Endothelial cell of umbilical vein (primary cell): ENCODE results near the gene SLC30A4. TPM values are rescaled to one million over a fixed set of nuclear protein-coding genes. Genes with fewer than 3 reads are reported as not detected.

ENCODE experiments used
- BruUV-seq: library from RNA; stranded (reverse); fragments of 400-500 nt; replicated peaks from 2 replicates; lab custom pipeline; 2021; lab: Mats Ljungman, UMichigan
- CTCF ChIA-PET: fragments of 300-600, 350-600 bp; sonication (Branson Sonifier 250); formaldehyde crosslinking; loops from one replicate; lab custom pipeline; 2021; ENCODE audit warnings: antibody characterized with exemption, inconsistent platforms; lab: Charles Lee
- POLR2A ChIA-PET: fragments of 300-600, 350-600 bp; sonication (Branson Sonifier 250); formaldehyde crosslinking; loops from one replicate; lab custom pipeline; 2021; ENCODE audit warnings: antibody characterized with exemption, inconsistent platforms; lab: Charles Lee
- DNase-seq: peaks from one replicate; pipeline ENCODE4 v3.0.0-alpha.2; 2011; ENCODE audit warnings: low read depth, low spot score
- FAIRE-seq: peaks from 2 replicates; lab custom pipeline; 2011; peaks lifted over from hg19 to GRCh38; lab: Jason Lieb, UNC
- H2AFZ ChIP-seq: 2 replicates; pipeline ENCODE4 v1.6.0; 2012; ENCODE audit warnings: low read depth, low read length, control low read depth, inconsistent platforms
- H3K27ac ChIP-seq: 2 replicates; pipeline ENCODE4 v1.5.1; 2011; ENCODE audit warnings: low read depth, mild to moderate bottlenecking, control low read depth, low read length, moderate library complexity; ENCODE audit not compliant: insufficient read depth
- H3K27me3 ChIP-seq, 2 experiments: 2 replicates each; pipeline versions ENCODE4 v1.6.0 to v1.6.1; 2011; ENCODE audit warnings: low read length in 2 of 2, mixed read lengths in 1 of 2; ENCODE audit not compliant: control insufficient read depth in 2 of 2, insufficient read depth in 2 of 2
- H3K36me3 ChIP-seq, 2 experiments: 2 replicates in 1 of 2; 3 replicates in 1 of 2; pipeline ENCODE4 v1.5.1; 2011; ENCODE audit warnings: low read length in 2 of 2, mild to moderate bottlenecking in 1 of 2, moderate library complexity in 1 of 2; ENCODE audit not compliant: control insufficient read depth in 2 of 2, insufficient read depth in 2 of 2; ENCODE audit errors: extremely low read depth in 1 of 2
- H3K4me1 ChIP-seq: 3 replicates; pipeline ENCODE4 v1.5.1; 2011; ENCODE audit warnings: mild to moderate bottlenecking, low read length; ENCODE audit not compliant: control insufficient read depth, insufficient read depth; ENCODE audit errors: extremely low read depth
- H3K4me2 ChIP-seq: 2 replicates; pipeline ENCODE4 v1.6.1; 2011; ENCODE audit warnings: low read length, control low read depth, mixed read lengths; ENCODE audit not compliant: insufficient read depth
- H3K4me3 ChIP-seq, 3 experiments: fragments of 200-600 bp in 1 of 3; sonication (generic), shearing (Covaris generic) in 1 of 3; replicated peaks in 1 of 3; 2 replicates each; pipeline ENCODE4 v1.5.1; 2011 to 2016; ENCODE audit warnings: control low read depth in 3 of 3, low read length in 3 of 3, mild to moderate bottlenecking in 2 of 3, inconsistent platforms in 1 of 3, low read depth in 1 of 3, moderate library complexity in 1 of 3; ENCODE audit not compliant: insufficient read depth in 1 of 3
- H3K79me2 ChIP-seq: 2 replicates; pipeline ENCODE4 v1.6.0; 2012; ENCODE audit warnings: low read length, inconsistent platforms; ENCODE audit not compliant: control insufficient read depth, insufficient read depth
- H3K9ac ChIP-seq: replicated peaks from 2 replicates; pipeline ENCODE3; 2011; ENCODE audit warnings: low read length, control low read depth; ENCODE audit not compliant: insufficient read depth; ENCODE audit errors: extremely low read depth
- H3K9me1 ChIP-seq: replicated peaks from 3 replicates; pipeline ENCODE4 v1.6.0; 2011; ENCODE audit warnings: mild to moderate bottlenecking, low read length; ENCODE audit not compliant: control insufficient read depth, insufficient read depth; ENCODE audit errors: extremely low read depth
- H3K9me3 ChIP-seq: replicated peaks from 2 replicates; pipeline ENCODE4 v1.5.1; 2012; ENCODE audit warnings: low read length, inconsistent platforms; ENCODE audit not compliant: control insufficient read depth, insufficient read depth
- H4K20me1 ChIP-seq: replicated peaks from 2 replicates; pipeline ENCODE3; 2011; ENCODE audit warnings: mild to moderate bottlenecking, low read length; ENCODE audit not compliant: control insufficient read depth, insufficient read depth; ENCODE audit errors: extremely low read depth
- CTCF ChIP-seq, 2 donors: IDR thresholded peaks; 1 replicate in 1 of 2; 2 replicates in 1 of 2; pipeline ENCODE4 v1.5.1; 2011; ENCODE audit warnings: low read length in 2 of 2, mild to moderate bottlenecking in 2 of 2, moderate library complexity in 2 of 2, control low read depth in 1 of 2, inconsistent platforms in 1 of 2, low read depth in 1 of 2; ENCODE audit not compliant: insufficient read depth in 1 of 2; ENCODE audit errors: extremely low read depth in 1 of 2
- EZH2 ChIP-seq: IDR thresholded peaks from 2 replicates; pipeline ENCODE4 v1.6.1; 2012; ENCODE audit warnings: borderline replicate concordance, low read depth, mild to moderate bottlenecking, moderate library complexity, low read length, inconsistent platforms; ENCODE audit not compliant: severe bottlenecking
- FOS ChIP-seq: IDR thresholded peaks from 2 replicates; pipeline ENCODE4 v1.6.1; 2011; ENCODE audit warnings: mild to moderate bottlenecking, low read length, moderate library complexity, borderline replicate concordance; ENCODE audit not compliant: insufficient read depth
- GATA2 ChIP-seq: IDR thresholded peaks from 2 replicates; pipeline ENCODE4 v1.7.0; 2011; ENCODE audit warnings: low read depth, mild to moderate bottlenecking, moderate library complexity, mixed read lengths, low read length; ENCODE audit not compliant: insufficient read length, insufficient read depth
- JUN ChIP-seq: IDR thresholded peaks from 2 replicates; pipeline ENCODE4 v1.6.1; 2011; ENCODE audit warnings: borderline replicate concordance, low read depth; ENCODE audit not compliant: insufficient read length, insufficient read depth
- MAX ChIP-seq: IDR thresholded peaks from 2 replicates; pipeline ENCODE4 v1.6.1; 2011; ENCODE audit not compliant: insufficient read depth, insufficient read length
- MYC ChIP-seq: IDR thresholded peaks from one replicate; pipeline ENCODE4 v1.6.1; 2011; ENCODE audit warnings: mild to moderate bottlenecking, low read depth, low read length
- POLR2A ChIP-seq: IDR thresholded peaks from 2 replicates; pipeline ENCODE4 v1.6.1; 2012; ENCODE audit warnings: low read depth, mild to moderate bottlenecking, control low read depth, low read length
- POLR2AphosphoS5 ChIP-seq: IDR thresholded peaks from 2 replicates; pipeline ENCODE4 v1.6.1; 2012; ENCODE audit warnings: low read depth, mild to moderate bottlenecking, control low read depth, low read length, moderate library complexity; ENCODE audit not compliant: insufficient read depth
- dilution Hi-C: fragments of 300-500 bp; cut with MboI; formaldehyde crosslinking; loops from one replicate; pipeline ENCODE4 v1.15.0; 2019; ENCODE audit warnings: low sequenced_read_pairs; ENCODE audit not compliant: extremely low pct_ligation_motif_present
- intact Hi-C: fragments of 100-400 bp; cut with micrococcal nuclease; formaldehyde crosslinking; loops from one replicate; pipeline ENCODE4 v1.10.0; 2022
- polyA plus RNA-seq, 4 experiments: library from polyadenylated mRNA; depleted of rRNA in 3 of 4; stranded (reverse) in 3 of 4; unstranded in 1 of 4; fragments of >200 nt; gene quantifications; 2 replicates each; pipeline versions ENCODE4 v1.2.1 to v1.2.3, GENCODE V29; 2011 to 2012; ENCODE audit warnings: missing spikeins in 1 of 4
- total RNA-seq: library from RNA; stranded (reverse); gene quantifications from 2 replicates; pipeline ENCODE4 v1.2.3, GENCODE V29; 2021

Gene SLC30A4
- total and polyA plus RNA-seq, 2 donors (not counting 3 experiments of a cell fraction or from before 2014, with no cell fraction given), result 2.7 to 3.9 TPM

GRCh38 chr15:45469441-45469840, 53.1 kb downstream of the SLC30A4 start:
- intact Hi-C loops, result no loop called here
- POLR2A ChIA-PET, result interaction anchor here (0.6 kb wide), 1 partner anchor 477 kb away, joined by 4 read pairs; no protein-coding TSS in a partner anchor

More at GRCh38 chr15:45469441-45469840, 53.1 kb downstream of the SLC30A4 start:
- DNase-seq (no peak), FAIRE-seq (peak; percentile 33)
- no peaks in the 10 kb centered on the region for H3K4me1 ChIP-seq
- H3K9ac ChIP-seq, result no peak overlapping the region
- CTCF ChIA-PET, result interaction anchor here (1.2 to 2.8 kb wide), 2 partner anchors 142 to 145 kb away, joined by 3 to 12 read pairs; no protein-coding TSS in a partner anchor
- H3K4me2 ChIP-seq, result no peak overlapping the region
- H3K9me3 ChIP-seq, result no peaks in the 10 kb centered on the region
- no peak overlapping the region for H3K4me3 ChIP-seq
- dilution Hi-C loops, result no loop called here
- no peaks in the 10 kb centered on the region for H3K36me3 ChIP-seq
- H2AFZ ChIP-seq, result no peak overlapping the region
- no peaks in the 10 kb centered on the region for H3K9me1 ChIP-seq
- no peaks in the 10 kb centered on the region for H4K20me1 ChIP-seq
- H3K27ac ChIP-seq, result no peak overlapping the region
- BruUV-seq, result no TSS peak
- H3K79me2 ChIP-seq, result no peaks in the 10 kb centered on the region
- H3K27me3 ChIP-seq, result peaks cover 9 to 18% of the 10 kb centered on the region in 2 experiments
- TF ChIP-seq POLR2A (no peak), MYC (no peak), CTCF (IDR thresholded peaks at IDR 0.05; ENCODE audit: extremely low read depth in 1 of 2, insufficient read depth in 1 of 2, low read depth in 1 of 2, low read length in 2 of 2) (no peak), POLR2AphosphoS5 (no peak), EZH2 (no peak), GATA2 (no peak), FOS (no peak), MAX (no peak), JUN (no peak)
